Right hindlimb (tissue), 1 donor: ENCODE data around the gene CFAP46.
A peak's percentile ranks its signal among the peaks of the same experiment; 100 is the strongest.

Source experiments
- DNase-seq: peaks from one replicate; pipeline ENCODE4 v3.0.0-alpha.2; 2018

CFAP46 gene

GRCh38 chr10:132979491-132980425, 37.4 kb upstream of the CFAP46 start:
- no peak for DNase-seq

DNA sequence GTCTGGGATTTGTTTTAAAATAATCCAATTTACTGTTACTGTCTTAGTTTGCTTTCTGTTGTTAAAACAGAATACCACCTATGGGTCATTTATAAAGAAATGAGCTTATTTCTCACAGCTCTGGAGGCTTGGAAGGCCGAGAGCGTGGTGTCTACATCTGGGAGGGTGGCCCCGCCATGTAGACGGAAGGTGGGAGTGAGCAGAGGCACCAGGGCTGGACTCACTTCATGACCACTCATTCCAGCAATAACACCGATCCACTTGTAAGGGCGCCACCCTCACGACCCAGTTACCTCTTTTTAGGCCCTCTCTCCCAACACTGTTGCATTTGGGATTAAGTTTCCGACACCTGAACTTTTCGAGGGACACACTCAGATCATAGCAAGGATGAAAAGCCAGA, 36.2 kb upstream of the CFAP46 start:
- no peak for DNase-seq

GRCh38 chr10:132977807-132978206, 35.4 kb upstream of the CFAP46 start:
- no peak for DNase-seq

GRCh38 chr10:132977076-132977475, 34.7 kb upstream of the CFAP46 start:
- DNase-seq: no peak

DNA sequence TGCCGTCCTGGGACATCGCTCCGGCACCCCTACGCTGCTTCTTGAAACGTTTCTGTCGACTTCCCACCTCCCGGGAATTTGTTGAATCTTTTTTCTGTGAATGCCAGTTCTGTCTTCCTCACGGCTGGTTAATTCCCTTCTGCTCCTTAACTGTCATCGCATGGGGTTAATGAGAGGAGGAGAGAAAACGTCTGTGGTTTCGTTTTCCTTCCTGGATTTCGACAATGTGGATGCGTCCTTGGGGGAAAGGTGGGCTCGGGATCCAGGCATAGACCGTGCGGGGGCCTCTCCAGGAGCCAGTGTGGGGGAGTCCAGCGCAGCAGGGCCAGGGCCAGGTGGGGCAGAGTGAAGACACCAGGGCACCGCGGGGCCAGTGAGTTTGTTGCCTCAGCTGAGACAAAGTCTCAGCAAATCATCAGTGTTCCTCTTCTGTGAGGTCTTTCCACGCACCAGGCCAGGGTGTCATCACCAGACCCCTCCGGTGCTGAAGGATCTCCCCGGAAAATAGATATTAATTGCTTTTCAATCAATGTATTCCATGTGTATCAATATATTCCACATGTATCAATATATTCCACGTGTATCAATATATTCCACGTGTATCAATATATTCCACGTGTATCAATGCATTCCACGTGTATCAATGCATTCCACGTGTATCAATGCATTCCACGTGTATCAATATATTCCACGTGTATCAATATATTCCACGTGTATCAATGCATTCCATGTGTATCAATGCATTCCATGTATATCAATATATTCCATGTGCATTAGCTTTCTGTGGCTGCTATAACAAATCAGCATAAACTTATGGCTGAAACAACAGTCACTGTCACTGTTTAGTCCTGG, 33.7 kb upstream of the CFAP46 start:
- DNase-seq: peak; percentile 9

DNA sequence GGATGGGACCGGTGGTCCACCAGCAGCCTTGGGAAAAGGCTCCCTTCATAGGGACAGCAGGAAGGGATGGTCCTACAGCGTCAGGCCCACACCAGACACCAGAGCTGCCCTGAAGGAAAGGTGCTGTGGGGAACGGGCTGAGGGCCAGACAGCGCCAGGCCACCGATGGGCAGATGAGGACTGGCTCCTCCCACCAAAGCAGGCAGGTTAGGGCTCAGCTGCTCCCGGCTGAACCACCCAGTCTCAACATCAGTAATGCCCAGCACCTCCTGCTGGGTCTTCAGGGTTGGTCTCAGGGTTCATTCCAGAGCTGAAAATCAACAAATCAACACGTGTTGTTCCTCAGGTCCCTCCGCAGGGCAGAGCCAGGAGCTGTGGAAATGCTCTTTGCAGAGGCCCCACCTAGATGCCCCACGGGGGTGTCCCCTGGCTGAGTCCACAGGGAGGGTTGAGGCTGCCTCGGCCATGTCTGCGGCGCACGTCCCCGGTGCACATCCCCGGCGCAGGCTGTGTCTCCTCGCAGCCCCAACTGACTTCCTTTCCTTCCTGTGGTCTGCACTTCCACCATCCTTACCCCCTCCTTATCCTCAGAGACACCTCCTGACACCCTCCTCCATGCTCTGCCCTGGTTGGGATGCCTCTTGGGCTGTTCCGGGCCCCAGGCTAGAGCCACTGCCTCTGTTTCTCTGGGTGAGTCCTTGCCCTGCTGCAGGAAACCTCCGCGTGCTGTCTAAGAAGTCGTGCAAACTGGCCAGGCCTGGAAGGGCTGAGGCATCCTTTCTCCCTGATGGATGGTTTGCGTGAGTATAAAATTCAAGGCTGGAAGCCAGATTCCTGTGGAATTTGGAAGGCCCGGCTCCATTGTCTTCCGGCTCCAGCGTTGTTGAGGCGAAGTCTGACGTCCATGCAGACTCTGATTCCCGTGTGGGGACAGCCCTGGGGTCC, 32.8 kb upstream of the CFAP46 start:
- peak; percentile 32 for DNase-seq

GRCh38 chr10:132974249-132974796, 32.0 kb upstream of the CFAP46 start:
- DNase-seq: peak; percentile 15

DNA sequence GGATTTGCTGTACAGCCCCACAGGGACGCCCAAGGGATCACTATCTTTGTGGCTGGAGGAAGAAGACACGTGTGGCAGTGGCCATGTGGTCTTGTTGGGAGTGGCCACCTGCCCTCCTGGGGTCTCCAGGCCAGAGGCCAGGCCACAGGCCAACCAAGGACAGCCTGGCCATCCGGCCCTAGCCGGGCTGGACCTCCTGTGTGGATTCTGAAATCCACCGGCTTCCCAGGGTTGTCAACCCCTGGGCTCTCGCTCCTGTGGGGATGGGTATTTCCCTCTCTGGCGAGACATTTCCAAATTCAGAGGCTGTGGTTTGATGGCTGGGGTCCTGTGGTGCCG, 31.5 kb upstream of the CFAP46 start:
- no peak for DNase-seq

GRCh38 chr10:132972986-132973902, 30.9 kb upstream of the CFAP46 start:
- peak; percentile 17 for DNase-seq

GRCh38 chr10:132972149-132972985, 30.0 kb upstream of the CFAP46 start:
- DNase-seq: peak; percentile 10

DNA sequence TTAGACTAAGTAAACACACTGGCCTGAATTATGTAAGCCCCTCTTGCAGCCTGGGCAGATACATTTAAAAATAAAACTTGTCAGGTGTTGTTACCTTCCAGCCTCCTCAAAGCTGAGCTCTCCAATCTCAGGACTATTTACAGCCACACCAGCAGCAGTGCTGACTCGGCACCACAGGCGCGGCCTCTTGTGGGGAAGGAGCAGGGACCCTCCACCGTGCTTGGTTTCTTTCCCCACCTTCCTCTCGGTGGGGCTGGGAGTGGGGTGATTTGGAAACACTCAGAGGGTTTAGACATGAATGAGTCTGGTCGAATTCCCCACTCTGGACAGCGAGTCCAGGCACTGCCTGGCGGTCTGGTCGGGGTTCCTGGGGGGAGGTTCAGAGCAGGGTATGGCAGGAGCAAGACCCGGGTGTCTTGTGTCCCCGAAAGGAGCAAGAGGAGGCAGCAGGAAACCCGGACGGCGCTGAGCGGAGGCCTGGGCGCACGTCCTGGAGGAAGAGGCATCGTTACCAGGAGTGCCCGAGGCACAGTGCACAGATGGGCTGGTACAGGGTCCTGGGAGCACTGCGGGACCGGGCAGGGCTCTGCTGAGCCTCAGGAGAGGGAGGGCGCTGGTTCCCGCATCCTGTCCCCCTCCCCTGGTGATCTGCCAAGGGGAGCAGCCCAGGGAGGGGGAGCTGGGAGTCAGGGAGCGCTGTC, 29.2 kb upstream of the CFAP46 start:
- DNase-seq: peak; percentile 13

- peak; percentile 8 for DNase-seq
Observed at GRCh38 chr10:132970641-132971438, 28.5 kb upstream of the CFAP46 start.

- DNase-seq: peak; percentile 18
Observed at GRCh38 chr10:132967540-132967939, 25.2 kb upstream of the CFAP46 start.

DNA sequence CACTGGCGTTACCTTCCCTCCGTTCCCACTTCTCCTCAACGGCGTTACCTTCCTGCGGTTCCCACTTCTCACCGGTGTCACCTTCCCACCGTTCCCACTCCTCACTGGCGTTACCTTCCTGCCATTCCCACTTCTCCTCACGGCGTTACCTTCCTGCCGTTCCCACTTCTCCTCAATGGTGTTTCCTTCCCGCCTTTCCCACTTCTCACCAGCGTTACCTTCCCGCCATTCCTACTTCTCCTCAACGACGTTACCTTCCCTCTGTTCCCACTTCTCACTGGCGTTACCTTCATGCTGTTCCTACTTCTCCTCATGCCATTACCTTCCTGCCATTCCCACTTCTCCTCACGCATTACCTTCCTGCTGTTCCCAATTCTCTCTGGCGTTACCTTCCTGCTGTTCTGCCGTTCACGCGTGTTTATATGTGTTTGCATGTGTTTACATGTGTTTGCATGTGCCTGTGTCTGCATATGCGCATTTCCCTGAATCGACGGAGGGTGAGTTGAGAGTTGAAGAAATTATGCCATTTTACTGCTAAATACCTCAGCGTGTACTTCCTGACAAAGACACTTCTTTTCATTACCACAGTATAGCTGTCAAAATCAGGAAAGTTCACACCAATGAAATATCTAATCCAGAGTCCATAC, 23.2 kb upstream of the CFAP46 start:
- peak; percentile 14 for DNase-seq

DNA sequence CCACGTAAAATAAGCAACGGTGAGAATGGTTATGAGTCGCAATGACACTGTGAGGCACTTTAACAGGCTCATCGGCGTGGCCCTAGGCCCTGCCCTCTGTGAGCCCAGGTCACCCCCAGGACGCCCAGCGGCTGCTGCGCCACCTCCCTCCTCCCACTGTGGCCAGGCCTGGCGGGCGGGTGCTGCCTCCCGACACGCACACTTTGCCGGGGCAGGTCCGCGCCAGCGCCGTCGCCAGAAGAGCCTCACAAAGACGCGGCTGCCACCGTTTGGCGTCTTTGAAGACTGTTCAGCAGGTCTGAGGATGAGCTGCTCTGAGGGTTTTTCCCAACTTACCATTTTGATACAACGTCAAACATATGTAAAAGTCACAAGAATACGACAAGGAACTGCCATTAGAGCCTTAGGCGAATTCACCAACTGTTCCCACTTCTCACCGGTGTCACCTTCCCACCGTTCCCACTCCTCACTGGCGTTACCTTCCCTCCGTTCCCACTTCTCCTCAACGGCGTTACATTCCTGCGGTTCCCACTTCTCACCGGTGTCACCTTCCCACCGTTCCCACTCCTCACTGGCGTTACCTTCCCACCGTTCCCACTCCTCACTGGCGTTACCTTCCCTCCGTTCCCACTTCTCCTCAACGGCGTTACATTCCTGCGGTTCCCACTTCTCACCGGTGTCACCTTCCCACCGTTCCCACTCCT, 22.5 kb upstream of the CFAP46 start:
- DNase-seq: peak; percentile 19

DNA sequence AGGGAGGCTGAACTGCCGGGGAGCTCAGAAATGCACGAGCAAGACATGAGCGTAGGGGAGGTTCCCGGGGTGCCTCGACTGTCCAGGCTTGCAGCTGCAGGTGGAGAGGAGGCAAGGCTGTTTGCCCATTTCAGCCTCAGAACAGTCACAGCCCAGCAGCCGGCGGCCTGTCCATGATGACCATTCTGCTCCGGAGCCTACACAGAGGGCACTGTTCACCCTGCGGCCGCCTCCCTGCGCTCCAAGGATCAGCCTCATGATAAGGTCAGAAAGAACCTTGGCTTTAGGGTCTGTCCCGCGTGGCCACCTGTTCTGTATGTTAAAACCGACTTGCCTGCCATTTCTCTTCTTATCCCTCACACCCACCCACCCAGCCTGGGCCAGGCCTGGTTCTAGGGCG, 21.9 kb upstream of the CFAP46 start:
- DNase-seq: peak; percentile 15

DNA sequence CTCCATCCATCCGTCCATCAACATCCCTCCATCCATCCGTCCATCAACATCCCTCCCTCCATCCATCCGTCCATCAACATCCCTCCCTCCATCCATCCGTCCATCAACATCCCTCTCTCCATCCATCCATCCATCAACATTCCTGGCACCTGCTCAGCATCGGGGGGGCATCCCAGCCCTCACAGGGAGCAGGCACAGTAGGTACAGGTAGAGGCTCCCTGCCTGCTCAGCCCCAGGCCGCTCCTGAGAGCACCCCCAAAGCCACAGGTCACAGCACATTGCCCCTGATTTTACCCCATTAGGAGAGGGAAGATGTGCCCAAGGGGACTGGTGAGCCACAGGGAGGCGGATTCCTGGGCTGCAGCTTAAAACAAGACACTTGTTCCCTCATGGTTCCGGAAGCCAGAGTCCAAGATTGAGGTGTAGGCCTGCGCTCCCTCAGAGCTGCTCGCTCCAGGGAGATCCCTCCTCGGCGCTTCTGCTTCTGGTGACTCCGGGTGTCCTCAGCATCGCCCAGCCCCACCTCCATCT, 21.1 kb upstream of the CFAP46 start:
- peak; percentile 7 for DNase-seq
